OCI-LY1 (cell line): ENCODE measurements around the gene WNT7B.

Source experiments
- CTCF ChIP-seq: fragments of 200-600 bp; sonication (generic), shearing (Covaris generic); IDR thresholded peaks from 2 replicates; pipeline ENCODE4 v1.5.1; 2017; ENCODE audit warnings: mild to moderate bottlenecking, antibody characterized with exemption, low read length, moderate library complexity, mixed read lengths
- EZH2 ChIP-seq: fragments of 200-600 bp; sonication (generic), shearing (Covaris generic); IDR thresholded peaks from 2 replicates; pipeline ENCODE4 v1.8.0; 2017; ENCODE audit warnings: borderline replicate concordance, mixed run types, mild to moderate bottlenecking, antibody characterized with exemption, low read length, moderate library complexity, mixed read lengths

DNA sequence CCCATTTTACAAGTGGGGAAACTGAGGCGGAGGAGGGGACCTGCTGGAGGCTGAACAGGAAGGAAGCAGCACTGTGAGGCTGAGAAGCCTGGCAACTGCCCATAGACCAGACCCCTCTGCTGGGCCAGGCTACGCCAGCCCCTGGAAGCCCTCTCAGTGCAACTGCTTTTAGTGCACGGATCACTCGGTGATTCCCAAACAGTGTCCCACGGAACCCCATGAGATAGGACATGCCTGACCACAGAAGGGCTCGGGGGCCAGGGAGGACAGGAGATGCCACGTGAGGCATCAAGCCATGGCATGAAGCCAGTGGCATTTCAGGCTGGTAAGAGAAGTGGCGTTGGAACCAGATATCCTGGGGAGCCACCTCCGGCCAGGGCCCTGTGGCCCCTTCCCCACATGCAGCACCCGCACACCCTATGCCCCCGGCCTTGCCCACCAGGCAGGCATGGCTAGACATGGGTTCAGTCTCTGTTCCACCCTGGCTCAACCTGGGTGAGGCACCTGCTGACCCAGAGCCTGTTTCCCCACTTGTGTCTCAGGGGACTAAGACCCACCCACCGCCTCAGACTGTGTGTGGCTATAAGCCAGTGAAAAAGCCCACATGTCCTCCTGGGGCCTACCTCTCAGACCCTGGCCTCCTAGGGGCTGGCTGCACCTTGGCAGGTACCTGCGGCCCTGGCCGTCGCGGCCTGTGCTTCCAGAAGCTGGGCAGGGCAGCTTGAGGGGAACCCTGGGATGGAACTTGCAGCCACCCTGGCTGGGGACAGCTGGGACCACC is 84.1 kb downstream of the WNT7B start:
- TF ChIP-seq CTCF, result no peak
- no peak for TF ChIP-seq EZH2
